Activated CD4-positive, alpha-beta memory T cell treated with anti-CD3 and anti-CD28 coated beads, Interleukin-2, amount 10 ng/mL, durations not matched to agents 7 days and 5 days (primary cell): Measurements from ENCODE around the gene SLC27A3. TPM values are rescaled to one million over a fixed set of nuclear protein-coding genes. Genes with fewer than 3 reads are reported as not detected.

Experiments
- CTCF ChIA-PET: fragments of 350-600 bp; sonication (Branson Sonifier 250); formaldehyde crosslinking; loops from one replicate; lab custom pipeline; 2021; ENCODE audit warnings: antibody characterized with exemption, inconsistent platforms; lab: Charles Lee
- POLR2A ChIA-PET: fragments of 350-600 bp; sonication (Branson Sonifier 250); formaldehyde crosslinking; loops from one replicate; lab custom pipeline; 2021; ENCODE audit warnings: antibody characterized with exemption; lab: Charles Lee
- DNase-seq: peaks from one replicate; pipeline ENCODE4 v3.0.0-alpha.2; 2020
- H3K27ac Mint-ChIP-seq: one replicate; pipeline ENCODE4 v1.8.0; 2021; ENCODE audit warnings: mild to moderate bottlenecking, mixed read lengths
- H3K27me3 Mint-ChIP-seq: one replicate; pipeline ENCODE4 v1.8.0; 2021; ENCODE audit warnings: mixed read lengths
- H3K36me3 Mint-ChIP-seq: one replicate; pipeline ENCODE4 v1.8.0; 2021; ENCODE audit warnings: low read depth, mixed read lengths
- H3K4me1 Mint-ChIP-seq: one replicate; pipeline ENCODE4 v1.8.0; 2021; ENCODE audit warnings: mixed read lengths
- H3K4me3 Mint-ChIP-seq: one replicate; pipeline ENCODE4 v1.8.0; 2021; ENCODE audit warnings: mild to moderate bottlenecking, mixed read lengths
- H3K9me3 Mint-ChIP-seq: one replicate; pipeline ENCODE4 v1.8.0; 2021; ENCODE audit warnings: mixed read lengths
- total RNA-seq, 2 experiments: library from RNA; stranded (reverse); gene quantifications; one replicate each; pipeline ENCODE4 v1.2.3, GENCODE V29; 2021

SLC27A3 gene
- total RNA-seq, 2 experiments from 2014 or later = 24.9 to 25.3 TPM

DNA sequence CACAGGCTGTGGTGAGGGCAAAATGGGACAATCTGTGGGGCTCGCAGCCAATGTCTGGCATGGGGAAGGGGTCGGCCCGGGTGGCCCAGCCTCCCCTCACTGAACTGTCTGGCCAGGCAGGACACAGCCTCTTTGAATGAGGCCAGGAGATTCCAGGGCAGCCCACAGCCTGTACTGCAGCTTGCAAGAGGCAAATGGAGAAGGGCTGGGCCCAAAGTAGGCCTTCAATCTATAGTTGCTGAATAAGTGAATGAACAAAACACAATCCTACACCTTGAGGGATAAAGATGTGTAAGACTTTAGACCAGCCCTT is 23.2 kb downstream of the SLC27A3 start:
- H3K36me3 Mint-ChIP-seq = peaks cover 16% of the 10 kb centered on the region
- DNase-seq = no peak
- POLR2A ChIA-PET = interaction anchor here (1.0 to 3.0 kb wide), 5 partner anchors 23 to 192 kb away, joined by 3 to 15 read pairs (median 4); partner anchors contain the start of genes GATAD2B, RAB13 and SLC27A3
- no peak overlapping the region for H3K27ac Mint-ChIP-seq
- no peak overlapping the region for H3K4me3 Mint-ChIP-seq
- no peaks in the 10 kb centered on the region for H3K27me3 Mint-ChIP-seq
- CTCF ChIA-PET = interaction anchor here (0.6 to 4.5 kb wide), 8 partner anchors 14 to 188 kb away, joined by 3 to 43 read pairs (median 4); partner anchors contain the start of genes CREB3L4, DENND4B, RAB13 and SLC27A3
- H3K9me3 Mint-ChIP-seq = no peaks in the 10 kb centered on the region
- peaks cover 23% of the 10 kb centered on the region for H3K4me1 Mint-ChIP-seq

DNA sequence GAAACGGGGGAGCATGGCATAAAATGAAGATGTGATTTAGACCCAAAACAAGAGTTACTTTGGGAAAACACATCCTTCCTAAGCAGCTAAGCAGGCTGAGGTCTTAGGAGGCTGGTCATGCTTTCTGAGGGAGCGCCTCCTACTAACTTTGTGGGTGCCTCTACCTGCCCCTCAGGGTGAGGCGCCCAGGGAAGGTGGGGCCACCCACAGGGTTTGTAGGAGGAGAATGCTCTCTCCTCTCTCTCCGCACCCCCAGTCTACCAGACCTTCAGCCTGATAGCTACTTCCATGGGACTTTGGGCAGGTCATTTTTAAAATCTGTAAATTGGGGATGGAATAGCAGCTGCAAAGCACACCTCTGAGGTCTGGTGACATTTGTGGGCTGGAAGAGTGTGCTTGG is 23.8 kb downstream of the SLC27A3 start:
- Mint-ChIP-seq H3K4me1 (peaks cover 28% of the 10 kb centered on the region), H3K9me3 (no peaks in the 10 kb centered on the region), H3K27ac (no peak overlapping the region), H3K4me3 (no peak overlapping the region), H3K27me3 (no peaks in the 10 kb centered on the region), H3K36me3 (peaks cover 21% of the 10 kb centered on the region)
- no peak for DNase-seq
- POLR2A ChIA-PET = interaction anchor here (1.0 to 3.0 kb wide), 2 partner anchors 124 to 191 kb away, joined by 3 to 14 read pairs; partner anchors contain the start of gene GATAD2B
- CTCF ChIA-PET = interaction anchor here (1.3 to 4.5 kb wide), 3 partner anchors 13 to 188 kb away, joined by 3 to 43 read pairs (median 5); partner anchors contain the start of gene RAB13

DNA sequence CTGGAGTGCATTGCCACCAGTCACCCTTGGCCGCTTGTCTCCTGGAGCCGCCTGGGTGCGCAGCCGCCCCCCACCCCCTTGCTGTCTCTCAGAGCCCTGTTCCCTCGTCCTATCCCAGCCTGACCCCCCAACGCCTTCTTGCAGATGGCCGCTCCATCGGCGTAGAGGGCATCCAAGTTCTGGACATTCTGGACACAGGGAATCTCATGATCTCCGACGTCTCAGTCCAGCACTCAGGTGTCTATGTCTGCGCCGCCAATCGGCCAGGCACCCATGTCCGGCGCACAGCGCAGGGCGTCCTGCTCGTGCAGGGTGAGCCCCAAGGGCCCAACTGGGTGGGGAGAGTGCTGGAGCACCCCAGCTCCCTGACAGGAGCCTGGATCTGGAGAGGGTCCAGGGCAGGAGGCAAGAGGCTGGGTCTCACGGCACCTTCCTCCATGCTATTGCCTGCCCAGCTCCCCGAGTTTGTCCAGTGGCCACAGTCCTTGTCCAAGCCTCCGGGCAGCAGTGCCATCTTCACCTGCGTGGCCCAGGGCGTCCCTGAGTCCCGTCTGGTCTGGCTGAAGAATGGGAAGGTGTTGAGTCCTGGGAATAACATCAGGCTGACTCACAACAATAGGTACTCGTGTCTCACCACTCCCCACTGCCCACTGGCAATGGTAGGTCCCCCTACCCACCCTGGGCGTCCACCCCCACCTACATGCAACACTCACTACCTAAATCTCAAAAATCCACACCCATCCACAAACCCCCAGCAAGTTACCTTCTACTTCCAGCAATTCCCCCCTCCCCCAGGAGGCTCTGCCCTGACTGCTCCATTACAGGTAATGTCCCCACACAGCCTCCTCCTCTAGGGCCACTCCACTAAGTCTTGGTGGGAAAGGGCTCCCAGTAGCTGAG is 24.6 kb downstream of the SLC27A3 start:
- no peak for DNase-seq
- Mint-ChIP-seq H3K4me1 (peaks cover 32% of the 10 kb centered on the region), H3K27ac (no peak overlapping the region), H3K4me3 (no peak overlapping the region), H3K36me3 (peaks cover 21% of the 10 kb centered on the region), H3K9me3 (no peaks in the 10 kb centered on the region), H3K27me3 (no peaks in the 10 kb centered on the region)
- ChIA-PET CTCF (interaction anchor here (2.0 to 4.5 kb wide), 2 partner anchors 124 to 187 kb away, joined by 5 to 43 read pairs; partner anchors contain the start of gene RAB13), POLR2A (interaction anchor here (1.5 to 3.0 kb wide), 2 partner anchors 119 to 123 kb away, joined by 4 to 14 read pairs; partner anchors contain the start of gene GATAD2B)

DNA sequence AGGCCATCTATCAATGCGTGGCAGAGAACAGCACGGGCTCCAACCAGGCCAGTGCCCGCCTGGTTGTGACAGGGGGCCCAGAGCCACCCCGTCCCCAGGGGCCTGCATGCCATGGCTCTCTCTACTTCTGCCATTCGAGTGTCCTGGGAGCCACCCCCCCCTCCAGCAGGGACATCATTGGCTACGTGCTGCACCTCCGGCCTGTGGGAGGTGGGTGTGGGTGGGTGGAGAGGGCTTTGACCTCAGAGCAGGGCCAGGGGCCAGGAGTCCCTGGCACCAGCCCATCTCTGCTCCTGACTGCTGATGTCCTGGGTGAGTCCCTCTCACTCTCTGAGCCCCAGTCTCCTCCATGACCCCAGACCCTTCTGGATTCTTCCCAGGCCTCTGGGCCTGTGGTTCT is 25.3 kb downstream of the SLC27A3 start:
- Mint-ChIP-seq H3K36me3 (peaks cover 21% of the 10 kb centered on the region), H3K4me1 (peaks cover 36% of the 10 kb centered on the region), H3K9me3 (no peaks in the 10 kb centered on the region), H3K27ac (no peak overlapping the region), H3K27me3 (no peaks in the 10 kb centered on the region), H3K4me3 (no peak overlapping the region)
- CTCF ChIA-PET = interaction anchor here (3.0 kb wide), 1 partner anchor 186 kb away, joined by 11 read pairs; the partner anchor contains the start of gene RAB13
- POLR2A ChIA-PET = interaction anchor here (1.1 to 1.5 kb wide), 4 partner anchors 25 to 190 kb away, joined by 3 to 4 read pairs (median 3); partner anchors contain the start of genes JTB and SLC27A3
- DNase-seq = no peak

DNA sequence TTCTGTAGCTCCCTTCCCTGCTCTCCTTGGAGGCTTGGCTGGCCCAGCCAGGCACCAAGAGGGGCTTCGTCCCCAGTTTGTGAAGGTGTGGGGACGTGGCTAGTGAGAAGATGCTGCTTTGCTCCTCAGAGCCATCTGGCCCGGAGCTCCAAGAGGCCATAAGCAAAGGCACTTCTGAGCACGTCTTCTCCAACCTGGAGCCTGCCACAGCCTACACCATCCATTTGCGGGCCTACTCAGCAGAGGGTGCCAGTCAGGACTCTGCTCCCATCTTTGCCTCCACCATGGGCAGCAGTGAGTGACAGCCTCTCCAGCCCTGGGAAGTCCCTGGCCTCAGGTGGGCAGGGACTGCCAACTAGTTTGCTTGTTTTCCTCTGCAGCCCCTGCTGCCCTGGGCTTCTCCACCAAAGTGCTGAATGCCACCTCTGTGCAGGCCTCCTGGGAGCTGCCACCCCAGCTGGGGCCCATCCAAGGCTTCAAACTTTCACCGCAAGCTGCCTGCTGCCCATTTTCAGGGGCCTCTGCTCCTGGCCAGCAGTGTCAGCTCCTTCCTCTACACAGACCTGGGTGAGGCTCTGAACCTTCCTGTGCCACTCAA is 25.9 kb downstream of the SLC27A3 start:
- DNase-seq = no peak
- H3K4me3 Mint-ChIP-seq = no peak overlapping the region
- H3K36me3 Mint-ChIP-seq = peaks cover 21% of the 10 kb centered on the region
- ChIA-PET CTCF (interaction anchor here (3.0 kb wide), 1 partner anchor 186 kb away, joined by 11 read pairs; the partner anchor contains the start of gene RAB13), POLR2A (interaction anchor here (0.9 to 1.5 kb wide), 5 partner anchors 26 to 189 kb away, joined by 3 to 4 read pairs (median 3); partner anchors contain the start of genes CRTC2, JTB and SLC27A3)
- H3K4me1 Mint-ChIP-seq = peaks cover 38% of the 10 kb centered on the region
- no peaks in the 10 kb centered on the region for H3K27me3 Mint-ChIP-seq
- H3K27ac Mint-ChIP-seq = no peak overlapping the region
- H3K9me3 Mint-ChIP-seq = no peaks in the 10 kb centered on the region

GRCh38 chr1:153801786-153802697 is 26.8 kb downstream of the SLC27A3 start:
- Mint-ChIP-seq H3K27ac (no peak overlapping the region), H3K36me3 (peaks cover 25% of the 10 kb centered on the region), H3K9me3 (no peaks in the 10 kb centered on the region), H3K27me3 (no peaks in the 10 kb centered on the region), H3K4me1 (peaks cover 33% of the 10 kb centered on the region), H3K4me3 (no peak overlapping the region)
- ChIA-PET CTCF (interaction anchor here (3.0 kb wide), 1 partner anchor 185 kb away, joined by 11 read pairs; the partner anchor contains the start of gene RAB13), POLR2A (interaction anchor here (0.8 to 3.7 kb wide), 8 partner anchors 9 to 189 kb away, joined by 3 to 16 read pairs (median 3); partner anchors contain the start of genes CRTC2, DENND4B, JTB and RPS27)
- no peak for DNase-seq

DNA sequence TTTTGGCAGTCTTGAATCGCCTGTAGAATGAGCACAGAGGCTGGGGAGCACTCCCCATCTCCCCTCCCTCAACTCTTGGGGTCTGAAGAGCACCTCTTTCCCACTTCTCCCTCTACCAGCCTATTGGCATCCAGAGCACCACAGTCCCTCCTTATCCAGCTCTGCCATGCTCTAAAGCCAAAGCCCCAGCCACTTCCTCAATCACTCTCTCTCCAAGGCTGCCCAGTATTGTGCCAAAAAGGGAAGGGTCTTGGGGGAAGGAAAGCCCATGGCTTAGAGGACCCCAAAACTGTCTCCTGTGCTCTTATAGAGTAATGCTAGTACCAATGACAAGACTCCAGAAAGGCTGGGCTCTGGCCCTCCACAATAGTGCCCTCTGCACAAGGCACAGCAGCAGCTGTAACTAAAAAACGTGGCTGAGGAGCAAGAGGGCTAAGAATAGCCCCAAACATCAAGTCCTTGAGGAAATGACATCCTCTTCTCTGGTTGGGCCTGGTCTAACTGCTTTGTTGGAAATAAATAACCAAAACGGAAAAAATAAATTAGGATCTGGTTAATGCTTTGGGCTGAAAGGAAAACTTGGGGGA is 28.4 kb downstream of the SLC27A3 start:
- CTCF ChIA-PET = interaction anchor here (1.7 to 3.0 kb wide), 2 partner anchors 183 kb away, joined by 5 to 11 read pairs; partner anchors contain the start of gene RAB13
- DNase-seq = no peak
- Mint-ChIP-seq H3K4me1 (peaks cover 30% of the 10 kb centered on the region), H3K9me3 (no peaks in the 10 kb centered on the region), H3K4me3 (no peak overlapping the region), H3K36me3 (peaks cover 33% of the 10 kb centered on the region), H3K27ac (no peak overlapping the region), H3K27me3 (no peaks in the 10 kb centered on the region)
- POLR2A ChIA-PET = interaction anchor here (0.8 to 3.7 kb wide), 5 partner anchors 10 to 187 kb away, joined by 3 to 16 read pairs (median 4); partner anchors contain the start of genes DENND4B, JTB and RPS27

DNA sequence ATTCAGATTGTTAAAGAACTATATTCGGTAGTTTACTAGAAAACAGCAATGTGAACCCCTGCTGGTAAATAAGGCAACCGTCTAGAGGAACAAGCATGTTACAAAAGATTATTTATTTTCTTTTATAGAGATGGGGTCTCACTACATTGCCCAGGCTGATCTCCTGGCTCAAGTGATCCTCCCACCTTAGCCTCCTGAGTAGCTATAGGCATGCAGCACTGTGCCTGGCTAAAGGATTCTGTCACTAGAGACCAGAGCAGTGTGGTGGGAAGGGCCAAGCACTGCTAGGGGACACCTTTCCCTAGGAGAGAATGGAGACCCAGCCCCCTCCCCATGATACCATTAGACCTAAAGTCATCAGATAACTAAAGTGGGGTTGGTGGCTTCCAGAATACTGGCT is 28.9 kb downstream of the SLC27A3 start:
- peaks cover 30% of the 10 kb centered on the region for H3K4me1 Mint-ChIP-seq
- no peaks in the 10 kb centered on the region for H3K9me3 Mint-ChIP-seq
- peaks cover 39% of the 10 kb centered on the region for H3K36me3 Mint-ChIP-seq
- CTCF ChIA-PET = interaction anchor here (1.6 to 1.7 kb wide), 2 partner anchors 28 to 183 kb away, joined by 4 to 5 read pairs; partner anchors contain the start of gene RAB13
- no peak for DNase-seq
- peak overlapping the region; percentile 31 for H3K27ac Mint-ChIP-seq
- no peaks in the 10 kb centered on the region for H3K27me3 Mint-ChIP-seq
- POLR2A ChIA-PET = interaction anchor here (0.9 to 3.7 kb wide), 5 partner anchors 7 to 173 kb away, joined by 3 to 16 read pairs (median 5); partner anchors contain the start of genes DENND4B and JTB
- H3K4me3 Mint-ChIP-seq = no peak overlapping the region

GRCh38 chr1:153805042-153805745 is 30.0 kb downstream of the SLC27A3 start:
- DNase-seq = peak; percentile 71
- Mint-ChIP-seq H3K27ac (peak overlapping the region; percentile 60), H3K4me1 (peaks cover 30% of the 10 kb centered on the region), H3K27me3 (no peaks in the 10 kb centered on the region), H3K4me3 (no peak overlapping the region), H3K9me3 (no peaks in the 10 kb centered on the region), H3K36me3 (peaks cover 49% of the 10 kb centered on the region)
- POLR2A ChIA-PET = interaction anchor here (0.9 to 3.7 kb wide), 6 partner anchors 8 to 179 kb away, joined by 3 to 16 read pairs (median 4); partner anchors contain the start of genes DENND4B and JTB
- CTCF ChIA-PET = interaction anchor here (1.0 to 1.7 kb wide), 4 partner anchors 29 to 182 kb away, joined by 3 to 5 read pairs (median 4); partner anchors contain the start of gene RAB13

GRCh38 chr1:153805886-153806719 is 30.9 kb downstream of the SLC27A3 start:
- Mint-ChIP-seq H3K27ac (peak overlapping the region; percentile 60), H3K9me3 (no peaks in the 10 kb centered on the region), H3K27me3 (no peaks in the 10 kb centered on the region), H3K36me3 (peaks cover 52% of the 10 kb centered on the region), H3K4me1 (peaks cover 30% of the 10 kb centered on the region), H3K4me3 (no peak overlapping the region)
- ChIA-PET CTCF (interaction anchor here (1.0 to 1.7 kb wide), 4 partner anchors 10 to 181 kb away, joined by 3 to 4 read pairs (median 4); no protein-coding TSS in a partner anchor), POLR2A (interaction anchor here (1.1 to 3.7 kb wide), 4 partner anchors 22 to 178 kb away, joined by 3 to 16 read pairs (median 4); partner anchors contain the start of gene DENND4B)
- DNase-seq = no peak
